ENCODE data around the gene FIG4. TPM values are rescaled to one million over a fixed set of nuclear protein-coding genes. Genes with fewer than 3 reads are reported as not detected.

Gene FIG4
- total RNA-seq, 2 experiments from 2014 or later = 17.3 to 18.2 TPM

GRCh38 chr6:109788687-109789086 lies 97.6 kb downstream of the FIG4 start:
- CTCF ChIA-PET = interaction anchor here (1.5 kb wide), 1 partner anchor 251 kb away, joined by 6 read pairs; no protein-coding TSS in a partner anchor
- H3K36me3 Mint-ChIP-seq = peaks cover 23% of the 10 kb centered on the region
- no peak overlapping the region for H3K4me3 Mint-ChIP-seq
- no peak overlapping the region for H3K27ac Mint-ChIP-seq
- H3K9me3 Mint-ChIP-seq = no peaks in the 10 kb centered on the region
- no peaks in the 10 kb centered on the region for H3K4me1 Mint-ChIP-seq (ENCODE audit: low read depth)
- POLR2A ChIA-PET = no interaction called here
- intact Hi-C loops (cut with micrococcal nuclease) = no loop called here
- DNase-seq = no peak
- no peaks in the 10 kb centered on the region for H3K27me3 Mint-ChIP-seq

DNA sequence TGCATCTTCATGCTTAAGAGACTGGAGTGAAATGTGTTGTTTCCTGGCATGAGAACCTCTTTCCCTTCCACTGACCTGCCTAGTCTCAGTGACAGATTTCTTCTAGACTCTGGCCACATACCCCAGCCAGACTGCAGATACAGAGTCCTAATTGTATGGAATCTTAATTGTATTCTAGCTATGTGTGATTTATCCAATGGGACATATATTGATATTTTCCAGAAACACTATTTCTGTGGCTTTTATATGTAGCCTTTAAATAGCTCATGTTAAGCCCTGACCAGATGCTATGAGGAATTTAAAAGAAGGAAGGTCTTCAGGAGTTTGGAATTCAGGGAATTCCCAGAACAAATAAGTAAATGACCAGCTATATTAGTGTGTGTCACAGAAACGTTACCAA lies 99.0 kb downstream of the FIG4 start:
- ChIA-PET CTCF (no interaction called here), POLR2A (no interaction called here)
- Mint-ChIP-seq H3K36me3 (peaks cover 25% of the 10 kb centered on the region), H3K4me1 (ENCODE audit: low read depth) (peaks cover 3% of the 10 kb centered on the region), H3K4me3 (no peak overlapping the region), H3K27me3 (no peaks in the 10 kb centered on the region), H3K9me3 (no peaks in the 10 kb centered on the region), H3K27ac (no peak overlapping the region)
- intact Hi-C loops (cut with micrococcal nuclease) = no loop called here
- DNase-seq = no peak

- H3K27me3 Mint-ChIP-seq = no peaks in the 10 kb centered on the region
- POLR2A ChIA-PET = no interaction called here
- DNase-seq = no peak
- CTCF ChIA-PET = no interaction called here
- peaks cover 3% of the 10 kb centered on the region for H3K4me1 Mint-ChIP-seq (ENCODE audit: low read depth)
- H3K4me3 Mint-ChIP-seq = no peak overlapping the region
- H3K9me3 Mint-ChIP-seq = no peaks in the 10 kb centered on the region
- intact Hi-C loops (cut with micrococcal nuclease) = no loop called here
- H3K36me3 Mint-ChIP-seq = peaks cover 23% of the 10 kb centered on the region
- H3K27ac Mint-ChIP-seq = no peak overlapping the region
These were observed 100.2 kb downstream of the FIG4 start for GRCh38 chr6:109791301-109791700.

DNA sequence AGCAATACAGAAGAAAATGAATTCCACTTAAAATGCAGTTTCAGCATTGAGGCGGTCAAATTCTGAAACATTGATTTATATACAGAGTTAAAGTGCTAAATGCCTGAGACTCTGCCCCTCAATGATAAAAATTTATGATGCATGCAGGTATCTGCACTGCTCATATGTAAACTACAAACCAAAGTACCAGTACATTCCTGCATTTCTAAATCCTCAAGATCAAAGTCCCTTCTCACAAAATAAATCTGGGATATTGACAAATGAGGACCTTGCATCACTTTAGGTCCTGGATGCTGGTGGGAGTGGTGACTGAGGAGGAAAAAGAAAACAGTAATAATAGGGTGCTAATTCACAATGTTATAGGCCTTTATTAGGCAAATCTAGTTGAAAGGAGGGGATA lies 101.9 kb downstream of the FIG4 start:
- ChIA-PET POLR2A (no interaction called here), CTCF (no interaction called here)
- Mint-ChIP-seq H3K36me3 (peaks cover 27% of the 10 kb centered on the region), H3K27me3 (no peaks in the 10 kb centered on the region), H3K4me3 (no peak overlapping the region), H3K27ac (no peak overlapping the region), H3K9me3 (no peaks in the 10 kb centered on the region), H3K4me1 (ENCODE audit: low read depth) (peaks cover 3% of the 10 kb centered on the region)
- no peak for DNase-seq
- intact Hi-C loops (cut with micrococcal nuclease) = no loop called here

- intact Hi-C loops (cut with micrococcal nuclease) = no loop called here
- Mint-ChIP-seq H3K27me3 (no peaks in the 10 kb centered on the region), H3K9me3 (no peaks in the 10 kb centered on the region), H3K4me3 (no peak overlapping the region), H3K36me3 (peaks cover 23% of the 10 kb centered on the region), H3K4me1 (ENCODE audit: low read depth) (peaks cover 3% of the 10 kb centered on the region), H3K27ac (no peak overlapping the region)
- ChIA-PET CTCF (no interaction called here), POLR2A (no interaction called here)
- peak; percentile 37 for DNase-seq
These were observed 102.7 kb downstream of the FIG4 start for GRCh38 chr6:109793792-109794191.

DNA sequence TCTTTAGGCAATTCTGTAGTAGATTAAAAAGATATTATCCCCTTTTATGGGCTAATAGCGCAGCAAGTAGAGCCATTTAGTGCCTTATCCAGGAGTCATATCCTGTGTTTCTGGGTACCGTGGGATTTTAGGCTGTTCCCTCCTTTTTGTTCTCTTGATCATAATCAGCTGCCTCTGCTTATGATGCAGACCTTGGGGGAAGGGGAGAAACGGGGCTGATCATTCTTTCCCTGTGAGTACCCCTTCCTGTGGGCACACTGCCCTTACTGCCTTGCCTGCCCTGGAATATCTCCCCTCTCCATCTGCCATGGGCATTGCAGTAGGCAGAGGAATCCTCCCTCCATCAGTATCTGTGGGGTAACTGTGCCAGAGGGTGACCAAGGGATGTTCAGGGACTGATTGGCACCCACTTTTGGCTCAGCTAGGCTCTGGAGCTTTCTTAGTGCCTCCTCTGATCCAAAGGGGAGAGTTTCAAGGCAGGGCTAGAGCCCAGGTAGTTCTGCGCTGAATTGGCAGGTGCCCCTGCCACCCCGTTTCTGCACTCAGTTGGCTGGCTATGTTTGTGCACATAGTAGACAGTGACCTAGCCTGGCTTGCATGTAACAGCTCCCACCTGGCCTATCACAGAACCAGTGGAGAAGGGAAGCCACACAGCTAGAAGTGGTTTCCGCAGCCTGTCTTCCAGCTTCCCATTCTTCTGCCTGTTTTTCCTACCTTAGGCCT lies 103.3 kb downstream of the FIG4 start:
- DNase-seq = no peak
- Mint-ChIP-seq H3K9me3 (no peaks in the 10 kb centered on the region), H3K36me3 (peaks cover 18% of the 10 kb centered on the region), H3K4me1 (ENCODE audit: low read depth) (peaks cover 3% of the 10 kb centered on the region), H3K27ac (no peak overlapping the region), H3K27me3 (no peaks in the 10 kb centered on the region), H3K4me3 (no peak overlapping the region)
- POLR2A ChIA-PET = no interaction called here
- CTCF ChIA-PET = no interaction called here
- intact Hi-C loops (cut with micrococcal nuclease) = no loop called here

DNA sequence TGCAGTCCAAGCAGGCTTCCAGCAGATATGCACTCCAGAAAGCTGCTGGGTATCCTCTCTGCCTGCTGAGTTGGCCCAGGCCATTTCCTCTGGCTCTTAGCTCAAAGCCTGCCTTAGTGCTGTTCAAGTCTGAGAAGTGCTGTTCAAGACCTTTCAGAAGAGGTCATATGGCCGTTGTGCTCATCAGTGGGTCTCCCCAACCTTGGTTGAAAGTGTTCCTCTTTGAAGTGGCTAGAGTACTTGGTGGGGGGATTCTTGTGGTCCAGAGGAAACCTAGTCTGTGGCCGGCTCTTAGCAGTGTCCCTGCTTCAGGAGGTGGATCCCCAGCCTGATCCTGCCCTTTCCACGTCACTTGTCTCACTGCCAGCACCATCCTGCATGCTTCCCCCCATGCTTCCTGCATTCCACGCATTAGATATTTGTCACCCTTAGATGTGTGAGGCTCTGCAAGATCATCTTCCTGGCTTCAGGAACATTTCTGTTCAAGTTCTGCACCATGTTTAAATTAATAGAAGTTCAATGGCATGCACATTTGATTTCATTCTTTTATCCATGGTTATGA lies 105.0 kb downstream of the FIG4 start:
- Mint-ChIP-seq H3K36me3 (peaks cover 14% of the 10 kb centered on the region), H3K27ac (no peak overlapping the region), H3K9me3 (no peaks in the 10 kb centered on the region), H3K27me3 (no peaks in the 10 kb centered on the region), H3K4me3 (no peak overlapping the region), H3K4me1 (ENCODE audit: low read depth) (peaks cover 3% of the 10 kb centered on the region)
- ChIA-PET CTCF (interaction anchor here (0.8 kb wide), 1 partner anchor 128 kb away, joined by 3 read pairs; no protein-coding TSS in a partner anchor), POLR2A (no interaction called here)
- no peak for DNase-seq
- intact Hi-C loops (cut with micrococcal nuclease) = no loop called here

GRCh38 chr6:109799129-109799528 lies 108.0 kb downstream of the FIG4 start:
- Mint-ChIP-seq H3K4me3 (no peak overlapping the region), H3K27me3 (no peaks in the 10 kb centered on the region), H3K36me3 (peaks cover 18% of the 10 kb centered on the region), H3K9me3 (no peaks in the 10 kb centered on the region), H3K4me1 (ENCODE audit: low read depth) (no peaks in the 10 kb centered on the region), H3K27ac (no peak overlapping the region)
- intact Hi-C loops (cut with micrococcal nuclease) = no loop called here
- DNase-seq = no peak
- ChIA-PET CTCF (no interaction called here), POLR2A (no interaction called here)

DNA sequence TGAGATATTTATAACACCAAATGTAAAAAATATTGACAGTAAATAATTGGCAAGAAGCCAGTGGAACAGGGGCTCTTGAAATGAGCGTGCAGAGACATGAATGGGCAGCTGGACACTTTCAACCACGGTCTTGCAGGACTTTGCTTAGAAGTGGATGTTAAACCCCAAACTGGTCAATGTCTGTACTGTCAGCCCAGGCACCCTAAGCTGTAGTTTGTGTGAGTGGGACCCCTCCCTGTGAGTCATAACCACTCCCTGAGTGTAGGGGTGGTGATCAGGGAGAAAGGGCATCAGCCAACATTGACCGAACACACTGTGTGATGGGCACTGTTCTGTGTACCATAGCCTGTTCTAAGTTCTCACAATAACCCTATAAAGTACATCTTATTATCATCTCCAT lies 108.6 kb downstream of the FIG4 start:
- ChIA-PET CTCF (no interaction called here), POLR2A (no interaction called here)
- H3K9me3 Mint-ChIP-seq = no peaks in the 10 kb centered on the region
- H3K27ac Mint-ChIP-seq = no peak overlapping the region
- intact Hi-C loops (cut with micrococcal nuclease) = no loop called here
- H3K4me3 Mint-ChIP-seq = no peak overlapping the region
- peaks cover 18% of the 10 kb centered on the region for H3K36me3 Mint-ChIP-seq
- no peak for DNase-seq
- no peaks in the 10 kb centered on the region for H3K27me3 Mint-ChIP-seq
- H3K4me1 Mint-ChIP-seq (ENCODE audit: low read depth) = no peaks in the 10 kb centered on the region

DNA sequence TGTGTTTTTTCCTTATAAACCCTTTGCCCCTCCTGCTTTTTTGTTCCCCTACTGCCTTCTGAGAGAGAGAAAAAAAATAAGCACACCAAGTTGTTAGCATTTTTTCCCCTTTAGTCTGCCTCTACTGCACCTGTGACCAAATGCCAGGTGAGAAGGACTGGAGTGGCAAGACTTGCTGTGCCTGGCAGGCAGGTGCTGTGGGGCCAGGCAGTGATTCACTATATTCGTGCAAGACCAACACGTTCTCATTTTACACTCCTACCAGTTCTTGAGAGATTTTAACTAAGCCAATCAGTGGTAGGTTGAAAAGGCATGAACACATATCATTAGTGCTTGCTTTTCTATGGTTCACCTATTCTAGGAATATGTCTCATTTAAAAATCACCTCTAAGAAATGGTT lies 109.7 kb downstream of the FIG4 start:
- H3K27ac Mint-ChIP-seq = no peak overlapping the region
- H3K4me1 Mint-ChIP-seq (ENCODE audit: low read depth) = no peaks in the 10 kb centered on the region
- CTCF ChIA-PET = no interaction called here
- POLR2A ChIA-PET = no interaction called here
- no peaks in the 10 kb centered on the region for H3K27me3 Mint-ChIP-seq
- peaks cover 15% of the 10 kb centered on the region for H3K36me3 Mint-ChIP-seq
- H3K4me3 Mint-ChIP-seq = no peak overlapping the region
- H3K9me3 Mint-ChIP-seq = no peaks in the 10 kb centered on the region
- DNase-seq = no peak
- intact Hi-C loops (cut with micrococcal nuclease) = no loop called here

DNA sequence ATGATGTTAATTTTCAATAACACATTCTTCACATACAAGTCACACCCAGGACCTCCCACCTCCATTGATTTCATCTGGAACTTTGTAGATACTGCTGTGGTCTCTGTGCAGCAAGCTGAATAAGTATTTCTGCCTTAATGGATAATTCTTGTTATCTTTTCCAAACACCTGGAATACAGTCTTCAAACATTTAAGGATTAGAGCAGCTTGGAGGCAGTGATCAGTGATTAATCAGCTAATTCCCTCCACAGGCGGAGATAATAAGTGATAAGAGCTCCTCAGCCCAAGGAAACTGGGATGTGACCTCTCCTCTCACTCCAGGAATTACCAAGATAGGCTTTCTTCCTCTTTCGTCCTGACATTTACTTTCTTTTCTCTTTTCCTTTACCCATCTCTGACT lies 110.7 kb downstream of the FIG4 start:
- Mint-ChIP-seq H3K27me3 (no peaks in the 10 kb centered on the region), H3K36me3 (peaks cover 16% of the 10 kb centered on the region), H3K9me3 (no peaks in the 10 kb centered on the region), H3K4me3 (no peak overlapping the region), H3K4me1 (ENCODE audit: low read depth) (no peaks in the 10 kb centered on the region), H3K27ac (no peak overlapping the region)
- intact Hi-C loops (cut with micrococcal nuclease) = no loop called here
- ChIA-PET POLR2A (no interaction called here), CTCF (no interaction called here)
- no peak for DNase-seq

- Mint-ChIP-seq H3K27ac (no peak overlapping the region), H3K36me3 (peaks cover 18% of the 10 kb centered on the region), H3K9me3 (no peaks in the 10 kb centered on the region), H3K4me3 (no peak overlapping the region), H3K4me1 (ENCODE audit: low read depth) (no peaks in the 10 kb centered on the region), H3K27me3 (no peaks in the 10 kb centered on the region)
- POLR2A ChIA-PET = no interaction called here
- intact Hi-C loops (cut with micrococcal nuclease) = no loop called here
- no peak for DNase-seq
- CTCF ChIA-PET = no interaction called here
These were observed 112.9 kb downstream of the FIG4 start for GRCh38 chr6:109804020-109804419.

DNA sequence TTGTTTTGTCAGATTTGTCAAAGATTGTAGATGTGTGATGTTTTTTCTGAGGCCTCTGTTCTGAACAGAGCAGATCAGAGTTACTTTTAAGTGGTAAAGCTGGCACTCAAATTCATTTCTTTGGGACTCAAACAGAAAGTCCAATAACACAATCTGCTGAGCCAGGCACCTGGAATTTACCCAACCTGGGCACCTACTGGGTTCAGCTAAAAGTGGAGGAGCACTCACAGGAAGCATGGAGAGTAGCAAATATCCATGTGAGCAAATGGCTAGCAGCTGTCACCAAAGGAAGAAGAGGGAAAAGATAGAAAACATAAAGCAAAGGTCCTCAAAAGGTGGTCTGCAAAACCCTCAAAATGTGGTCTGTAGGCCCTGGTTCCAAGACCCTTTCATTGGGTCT lies 116.8 kb downstream of the FIG4 start:
- ChIA-PET CTCF (no interaction called here), POLR2A (no interaction called here)
- Mint-ChIP-seq H3K36me3 (peaks cover 12% of the 10 kb centered on the region), H3K9me3 (no peaks in the 10 kb centered on the region), H3K27ac (no peak overlapping the region), H3K27me3 (no peaks in the 10 kb centered on the region), H3K4me1 (ENCODE audit: low read depth) (no peaks in the 10 kb centered on the region), H3K4me3 (no peak overlapping the region)
- intact Hi-C loops (cut with micrococcal nuclease) = no loop called here
- no peak for DNase-seq
